H1 (cell line): ENCODE results near the gene TMEM106C. TPM values are rescaled to one million over a fixed set of nuclear protein-coding genes. Genes with fewer than 3 reads are reported as not detected.

Source experiments
- ATF2 ChIP-seq: IDR thresholded peaks from 2 replicates; pipeline ENCODE4 v1.6.1; 2012; ENCODE audit warnings: low read length, inconsistent platforms
- CBX8 ChIP-seq: fragments of 300-800, 300-1000 bp; sonication (generic); IDR thresholded peaks from 2 replicates; pipeline ENCODE4 v1.7.1; 2016; ENCODE audit warnings: low read depth, low read length, borderline replicate concordance
- CHD1 ChIP-seq: IDR thresholded peaks from 2 replicates; pipeline ENCODE4 v1.6.1; 2012; ENCODE audit warnings: low read depth, low read length, improper control_type of control experiment
- CREB1 ChIP-seq: IDR thresholded peaks from 2 replicates; pipeline ENCODE4 v1.6.1; 2012; ENCODE audit warnings: inconsistent platforms
- HDAC6 ChIP-seq: IDR thresholded peaks from one replicate; pipeline ENCODE4 v1.7.1; 2012; ENCODE audit warnings: low read depth, mild to moderate bottlenecking, inconsistent platforms, low read length, moderate library complexity
- MAFK ChIP-seq: IDR thresholded peaks from 2 replicates; pipeline ENCODE4 v1.6.1; 2012; ENCODE audit warnings: low read depth, mild to moderate bottlenecking, improper control_type of control experiment, low read length
- RXRA ChIP-seq: IDR thresholded peaks from 2 replicates; pipeline ENCODE4 v1.6.1; 2011; ENCODE audit warnings: low read depth, mild to moderate bottlenecking, low read length, moderate library complexity; ENCODE audit not compliant: insufficient read depth
- SIN3A ChIP-seq, 2 experiments: IDR thresholded peaks in 1 of 2; conservative IDR thresholded peaks in 1 of 2; 2 replicates each; pipeline ENCODE4 v1.6.1; 2011 to 2012; ENCODE audit warnings: low read length in 2 of 2, improper control_type of control experiment in 1 of 2, low read depth in 1 of 2, mild to moderate bottlenecking in 1 of 2
- SIX5 ChIP-seq: IDR thresholded peaks from 2 replicates; pipeline ENCODE4 v1.6.1; 2011; ENCODE audit warnings: mild to moderate bottlenecking, low read depth, low read length
- SP1 ChIP-seq: IDR thresholded peaks from 2 replicates; pipeline ENCODE4 v1.6.1; 2011; ENCODE audit warnings: low read depth, low read length
- TAF1 ChIP-seq: IDR thresholded peaks from 2 replicates; pipeline ENCODE4 v1.6.1; 2011; ENCODE audit warnings: mild to moderate bottlenecking, low read depth, low read length
- TEAD4 ChIP-seq: IDR thresholded peaks from 2 replicates; pipeline ENCODE4 v1.6.1; 2012; ENCODE audit warnings: low read depth, low read length, inconsistent platforms, mixed read lengths
- YY1 ChIP-seq: IDR thresholded peaks from 2 replicates; pipeline ENCODE4 v1.6.1; 2011; ENCODE audit warnings: low read depth, mild to moderate bottlenecking, low read length
- polyA plus RNA-seq, 7 experiments: library from polyadenylated mRNA; depleted of rRNA in 3 of 7; stranded (reverse) in 5 of 7; unstranded in 2 of 7; fragments of >200 nt in 5 of 7; fragments of 200-250 nt in 2 of 7; gene quantifications; 1 replicate in 5 of 7; 2 replicates in 1 of 7; 4 replicates in 1 of 7; pipeline versions ENCODE4 v1.2.1 to v1.2.3, GENCODE V29; 2011 to 2013; ENCODE audit warnings: missing spikeins in 2 of 7, mixed read lengths in 2 of 7
- total RNA-seq: library from RNA; stranded (reverse); fragmentation: NEBNext Ultra II Directional; extraction: Animal tissue kit (Norgen Biotek cat#: 25700); gene quantifications from 2 replicates; pipeline ENCODE4 v1.2.1, GENCODE V29; 2021

TMEM106C gene
- total and polyA plus RNA-seq, 2 of the 8 experiments (the other 6 are each of a cell fraction or from before 2014, with no cell fraction given), result 36.6 to 45.3 TPM

- TF ChIP-seq ATF2 (no peak), HDAC6 (no peak), SP1 (no peak), CBX8 (no peak), RXRA (no peak), SIN3A (conservative IDR thresholded peaks at IDR 0.05 in 1 of 2, IDR thresholded peaks at IDR 0.05 in 1 of 2; ENCODE audit: low read depth in 1 of 2, low read length in 2 of 2) (no peak), MAFK (no peak), TEAD4 (no peak), TAF1 (peak; percentile 66), SIX5 (no peak), CREB1 (peak; percentile 22; the same call in 1 of the 2 replicates), CHD1 (no peak; the same call in 1 of the 2 replicates), YY1 (no peak)
These were observed 40.9 kb downstream of the TMEM106C start, which contains the start of gene COL2A1 (continued) for GRCh38 chr12:48004053-48004941.
